LoVo (cell line): ENCODE measurements around the gene C1orf116.

Experiments
- DNase-seq: peaks from one replicate; pipeline ENCODE4 v3.0.0-alpha.2; 2016; ENCODE audit warnings: low spot score

Gene C1orf116

DNA sequence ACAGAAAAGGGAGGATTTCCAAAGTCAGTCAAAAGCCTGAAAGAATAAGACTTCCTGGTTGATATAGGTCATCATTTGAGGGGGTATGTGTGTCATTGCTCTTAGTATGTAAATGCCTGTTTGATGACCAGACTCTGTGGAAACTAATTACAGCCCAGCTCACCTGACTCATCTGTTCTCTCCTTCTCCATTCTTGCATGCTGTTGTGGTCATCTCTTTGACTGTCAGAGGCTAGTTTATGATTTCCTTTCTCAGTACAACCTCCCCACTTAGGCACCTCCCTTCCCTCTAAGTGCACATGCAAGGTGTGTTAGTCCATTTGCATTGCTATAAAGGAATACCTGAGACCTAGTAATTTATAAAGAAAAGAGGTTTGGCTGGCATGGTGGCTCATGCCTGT lies 2.4 kb upstream of the C1orf116 start:
- DNase-seq = peak; percentile 61

DNA sequence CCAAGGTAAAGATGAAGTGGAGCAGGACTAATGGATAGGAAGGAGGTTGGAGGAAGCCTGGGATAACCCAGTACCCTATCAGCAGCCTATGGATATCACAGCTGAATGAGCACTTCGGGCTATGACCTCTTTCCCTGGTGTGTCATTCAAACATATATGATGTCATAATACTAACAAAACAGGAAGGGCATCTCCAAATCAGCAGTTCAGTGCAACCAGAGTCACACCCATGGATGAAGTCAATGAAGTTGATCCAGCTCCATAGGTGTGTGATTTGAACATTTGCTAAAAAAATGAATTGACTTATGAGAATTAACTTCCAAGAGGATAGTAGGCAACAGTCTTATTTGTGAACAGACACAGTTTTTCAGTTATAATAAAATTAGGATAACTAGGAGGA lies 1.7 kb upstream of the C1orf116 start:
- no peak for DNase-seq

DNA sequence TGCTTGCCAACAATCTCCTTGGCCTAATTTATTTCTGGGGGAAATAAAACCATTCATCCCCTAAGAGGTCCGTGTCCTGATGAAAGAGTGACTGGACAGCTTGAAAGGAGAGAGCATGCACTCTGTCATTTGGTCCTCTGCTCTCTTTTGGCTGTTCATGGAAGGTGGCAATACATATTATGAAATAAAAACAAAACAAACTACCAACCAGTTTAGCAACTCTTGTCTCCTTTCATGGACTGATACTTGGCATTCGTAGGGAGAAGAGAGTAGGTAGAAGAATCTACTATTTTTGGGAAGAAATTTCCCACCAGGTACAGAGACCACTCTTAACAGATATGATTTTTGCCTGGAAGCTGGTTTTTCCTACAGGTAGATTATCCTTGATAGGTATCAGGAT lies 746 bp upstream of the C1orf116 start:
- no peak for DNase-seq

DNA sequence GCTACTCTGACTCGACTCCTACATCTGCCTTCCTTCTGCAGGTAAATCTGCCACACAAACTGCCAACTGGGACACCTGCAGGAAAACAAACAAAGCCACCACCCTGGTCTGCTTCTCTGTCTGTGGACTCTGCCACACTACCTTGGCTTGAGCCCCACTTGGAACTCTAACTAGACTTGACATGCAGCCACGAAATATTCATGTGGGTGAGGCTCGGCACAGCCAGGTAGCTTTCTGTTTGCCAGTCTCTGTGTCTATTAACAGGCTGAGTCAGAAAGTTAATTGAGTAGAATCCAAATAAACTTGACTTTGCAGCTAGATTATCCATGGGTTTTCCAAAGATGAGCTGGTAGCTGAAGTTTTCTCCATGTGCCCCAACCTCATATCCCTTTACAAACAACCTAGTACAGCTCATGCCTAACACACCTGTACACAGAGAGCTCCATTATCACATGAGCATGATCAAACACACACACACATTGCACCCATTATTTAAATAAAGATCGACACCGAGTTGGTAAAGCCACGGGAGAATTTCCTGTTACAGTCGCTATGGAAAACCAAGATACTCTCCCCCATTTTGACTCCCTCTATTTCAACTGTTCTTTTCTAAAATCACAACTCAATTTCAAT lies 808 bp downstream of the C1orf116 start:
- peak; percentile 73 for DNase-seq

DNA sequence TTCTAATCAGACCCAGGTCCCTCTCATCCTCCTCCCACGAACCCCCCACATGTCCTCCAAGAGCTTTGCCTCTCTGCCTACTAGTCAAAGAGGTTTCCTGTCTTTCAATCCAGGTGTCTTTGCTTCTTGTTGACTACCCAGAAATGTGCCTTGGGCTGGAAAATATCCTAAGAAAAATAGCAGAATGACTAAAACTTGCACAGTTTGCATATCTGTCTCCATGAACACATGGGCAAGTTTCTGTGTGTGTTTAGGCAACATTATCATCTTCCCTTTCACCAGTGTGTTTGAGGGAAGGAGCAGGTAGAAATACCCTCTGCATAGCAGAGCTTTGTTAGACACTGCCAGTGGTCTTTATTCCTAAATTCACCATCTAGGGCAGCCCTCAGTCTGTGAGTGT lies 1.5 kb downstream of the C1orf116 start:
- no peak for DNase-seq

DNA sequence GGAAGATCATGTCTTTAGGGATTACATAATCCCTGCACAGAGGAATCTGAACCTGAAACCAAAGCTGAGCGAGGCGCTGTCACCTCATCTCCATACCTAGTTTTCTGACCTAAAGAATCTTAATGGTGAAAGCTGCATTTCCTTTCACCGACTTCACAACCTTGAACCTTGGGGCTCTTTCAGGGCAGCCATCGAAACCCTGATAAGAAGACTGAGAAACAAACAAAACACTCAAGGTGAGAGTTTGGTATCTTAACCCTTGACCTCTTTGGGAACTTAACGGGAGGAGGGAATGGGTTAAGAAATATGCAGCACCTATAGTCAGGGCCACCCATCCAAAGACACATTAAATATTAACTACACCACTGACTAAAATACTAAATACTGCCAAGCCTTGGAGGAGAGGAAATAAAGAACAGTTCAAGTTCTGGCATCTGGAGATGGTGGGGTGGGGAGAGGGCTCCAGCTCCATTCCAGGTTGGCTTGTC lies 2.0 kb downstream of the C1orf116 start:
- DNase-seq = peak; percentile 57

DNA sequence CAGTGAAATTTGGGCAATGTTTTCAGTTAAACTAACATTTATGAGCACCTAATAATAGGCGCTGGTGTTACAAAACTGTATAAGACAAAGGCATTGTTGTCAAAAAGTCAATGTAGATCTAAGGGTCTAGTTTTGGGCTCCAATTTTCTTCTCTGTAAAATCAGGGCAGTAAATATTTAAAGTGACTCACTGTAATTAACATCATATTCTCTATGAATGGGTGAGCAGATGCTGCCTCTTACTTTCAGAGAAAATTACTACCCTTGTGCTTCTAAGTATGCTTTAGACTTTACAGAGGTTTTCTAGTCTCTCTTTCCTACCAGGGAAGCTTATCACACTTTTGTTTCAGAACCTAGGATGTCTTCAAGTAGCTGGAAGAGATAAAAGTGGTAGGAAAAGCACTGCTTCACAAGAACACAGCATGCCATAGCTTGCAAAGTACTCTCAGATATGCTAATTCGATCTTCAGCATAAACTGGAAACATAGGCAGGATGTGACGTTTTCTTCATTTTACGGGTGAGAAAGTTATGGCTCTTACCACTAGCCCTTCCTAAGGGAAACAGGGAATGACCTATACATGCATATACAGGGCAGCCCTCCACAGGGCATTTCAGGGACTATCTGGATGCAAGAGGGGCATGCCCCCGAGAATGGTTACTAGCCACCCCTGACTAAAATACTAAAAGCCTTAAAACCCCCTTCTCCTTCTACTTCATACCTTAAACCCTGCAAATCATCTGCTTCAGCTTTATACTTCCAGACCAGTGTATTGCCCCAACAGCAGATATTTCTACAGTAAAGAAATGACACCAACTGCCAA lies 2.6 kb downstream of the C1orf116 start:
- DNase-seq = no peak

DNA sequence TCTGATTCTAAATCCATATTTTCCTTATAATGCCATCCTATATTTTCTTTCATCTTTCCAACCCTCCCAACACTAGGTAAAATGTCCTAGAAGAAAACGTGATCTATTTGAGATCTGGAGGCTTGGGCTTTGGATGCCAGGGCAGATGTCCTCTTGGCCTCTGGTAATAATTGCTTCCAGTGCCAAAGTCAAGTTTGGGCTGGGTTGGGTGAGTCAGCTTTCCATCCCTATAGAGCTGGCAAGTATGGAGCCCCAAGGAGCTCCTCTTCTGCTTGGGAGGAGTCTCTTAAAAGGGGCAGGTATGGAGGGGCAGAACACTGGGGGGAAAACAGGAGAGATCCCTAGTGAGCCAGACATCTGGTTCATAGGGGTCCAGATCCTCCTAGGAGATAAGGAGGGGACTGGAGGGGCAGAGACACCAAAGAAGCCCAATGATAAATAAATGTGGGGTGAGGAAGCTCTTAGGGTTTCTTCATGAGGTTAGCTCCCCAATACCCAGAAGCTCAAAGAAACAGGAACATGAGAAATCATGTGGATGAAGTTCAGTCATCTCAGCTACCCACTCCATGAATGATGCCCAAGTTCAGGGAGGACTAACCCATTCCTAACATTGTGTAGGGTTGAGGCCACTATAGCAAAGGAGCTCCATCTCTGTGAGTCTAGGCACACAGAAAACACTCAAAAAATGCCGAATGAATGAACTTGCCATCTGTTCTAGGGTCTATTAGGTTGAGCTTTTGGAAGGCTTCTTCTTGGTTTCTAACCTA lies 3.5 kb downstream of the C1orf116 start:
- peak; percentile 66 for DNase-seq

DNA sequence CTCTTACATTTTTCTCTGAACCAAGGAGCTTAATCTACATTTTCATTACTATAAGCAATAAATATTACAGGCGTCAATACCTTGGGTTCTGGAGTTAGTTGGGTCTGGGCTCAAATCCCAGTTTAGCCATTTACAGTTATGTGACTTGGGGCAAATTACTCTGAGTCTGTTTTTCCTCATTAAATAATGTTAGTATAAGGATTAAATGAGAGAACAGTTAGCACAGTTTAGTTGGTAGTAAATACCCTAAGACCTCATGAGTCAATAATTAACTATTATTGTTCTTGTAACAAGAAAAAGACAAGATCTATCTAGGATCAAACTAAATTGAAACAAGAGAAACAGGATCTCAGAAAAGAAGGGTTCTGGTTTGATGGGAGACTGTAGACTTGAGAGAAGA lies 4.6 kb downstream of the C1orf116 start:
- no peak for DNase-seq

DNA sequence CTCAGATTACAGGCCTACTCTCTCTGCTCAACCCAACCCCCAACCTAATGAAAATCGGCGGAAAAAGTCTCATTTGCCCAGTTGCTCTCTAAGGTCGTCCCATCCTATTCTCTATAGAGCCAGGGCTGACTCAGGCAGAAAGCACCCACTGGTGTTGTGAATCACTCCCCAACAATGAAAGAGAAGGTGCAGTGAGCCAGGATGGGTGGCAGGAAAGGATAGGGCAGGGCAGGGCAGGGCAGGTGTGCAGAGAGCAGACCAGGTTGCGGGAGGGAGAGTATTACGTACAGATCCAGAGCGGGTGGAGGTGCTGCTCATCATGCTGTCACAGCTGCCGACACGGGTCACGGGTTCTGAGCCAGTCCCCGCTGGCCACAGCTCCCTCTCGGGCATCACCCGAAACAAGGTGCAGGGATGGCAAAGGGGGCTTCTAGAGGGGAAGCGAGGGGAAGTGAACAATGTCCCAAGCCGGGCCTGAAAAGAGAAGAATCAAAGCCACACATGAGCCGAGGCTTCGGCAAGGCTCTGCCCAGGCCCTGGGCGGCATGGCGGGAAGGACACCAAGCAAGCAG lies 5.3 kb downstream of the C1orf116 start:
- peak; percentile 92 for DNase-seq

DNA sequence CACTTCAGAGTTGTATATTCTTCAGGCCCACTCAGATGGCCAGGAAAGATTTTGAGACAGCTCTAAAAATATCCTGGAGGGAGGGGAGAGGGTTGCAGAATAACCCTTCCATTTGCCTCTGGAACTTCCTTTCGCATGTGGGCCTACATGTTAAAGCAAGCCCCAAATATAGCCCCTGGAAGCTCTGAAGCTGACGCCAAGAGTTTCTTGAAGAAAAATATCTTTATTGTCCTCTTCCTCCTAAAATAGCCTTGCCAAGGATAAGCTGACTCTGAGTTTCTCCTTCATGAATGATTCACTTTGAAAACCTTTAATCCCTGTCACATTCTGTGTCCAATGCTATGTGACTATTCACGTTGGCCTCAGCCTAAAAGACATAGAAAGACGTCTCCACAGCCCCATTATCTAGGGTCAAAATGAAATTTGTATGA lies 6.4 kb downstream of the C1orf116 start:
- DNase-seq = no peak

DNA sequence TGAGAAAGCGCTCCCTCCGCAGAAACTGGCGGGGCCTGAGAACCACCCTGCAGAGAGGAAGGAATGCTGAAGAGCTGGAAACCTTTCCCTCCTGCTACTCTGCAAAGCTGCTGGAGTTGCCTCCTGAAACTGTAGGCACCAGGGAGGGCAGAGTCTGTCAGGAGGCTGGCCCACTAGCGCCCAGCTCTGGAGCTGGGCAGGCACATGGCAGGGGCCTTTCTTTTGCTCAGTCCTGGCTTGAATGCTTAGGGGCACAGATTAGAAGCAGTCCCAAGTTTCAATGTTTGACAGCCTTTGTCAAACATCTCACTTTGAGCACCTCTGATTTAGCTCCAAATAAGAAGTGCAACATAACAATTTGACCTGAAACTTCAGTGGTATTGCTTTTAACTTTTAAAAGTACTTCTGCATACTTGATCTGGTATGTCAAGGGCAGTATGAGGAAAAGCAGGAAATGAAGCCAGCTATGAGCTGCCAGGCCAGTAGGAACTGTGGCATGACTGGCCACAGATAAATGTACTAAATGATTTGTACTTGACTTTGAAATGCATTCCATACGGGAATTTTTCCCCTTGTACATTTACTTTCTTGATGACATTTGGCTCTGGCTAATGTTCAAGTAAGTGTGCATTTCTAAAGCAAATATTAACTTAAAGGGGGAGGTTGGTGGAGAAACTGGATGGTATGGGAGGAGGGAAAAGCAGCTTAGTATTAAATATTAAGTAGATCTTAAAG lies 7.2 kb downstream of the C1orf116 start:
- no peak for DNase-seq

DNA sequence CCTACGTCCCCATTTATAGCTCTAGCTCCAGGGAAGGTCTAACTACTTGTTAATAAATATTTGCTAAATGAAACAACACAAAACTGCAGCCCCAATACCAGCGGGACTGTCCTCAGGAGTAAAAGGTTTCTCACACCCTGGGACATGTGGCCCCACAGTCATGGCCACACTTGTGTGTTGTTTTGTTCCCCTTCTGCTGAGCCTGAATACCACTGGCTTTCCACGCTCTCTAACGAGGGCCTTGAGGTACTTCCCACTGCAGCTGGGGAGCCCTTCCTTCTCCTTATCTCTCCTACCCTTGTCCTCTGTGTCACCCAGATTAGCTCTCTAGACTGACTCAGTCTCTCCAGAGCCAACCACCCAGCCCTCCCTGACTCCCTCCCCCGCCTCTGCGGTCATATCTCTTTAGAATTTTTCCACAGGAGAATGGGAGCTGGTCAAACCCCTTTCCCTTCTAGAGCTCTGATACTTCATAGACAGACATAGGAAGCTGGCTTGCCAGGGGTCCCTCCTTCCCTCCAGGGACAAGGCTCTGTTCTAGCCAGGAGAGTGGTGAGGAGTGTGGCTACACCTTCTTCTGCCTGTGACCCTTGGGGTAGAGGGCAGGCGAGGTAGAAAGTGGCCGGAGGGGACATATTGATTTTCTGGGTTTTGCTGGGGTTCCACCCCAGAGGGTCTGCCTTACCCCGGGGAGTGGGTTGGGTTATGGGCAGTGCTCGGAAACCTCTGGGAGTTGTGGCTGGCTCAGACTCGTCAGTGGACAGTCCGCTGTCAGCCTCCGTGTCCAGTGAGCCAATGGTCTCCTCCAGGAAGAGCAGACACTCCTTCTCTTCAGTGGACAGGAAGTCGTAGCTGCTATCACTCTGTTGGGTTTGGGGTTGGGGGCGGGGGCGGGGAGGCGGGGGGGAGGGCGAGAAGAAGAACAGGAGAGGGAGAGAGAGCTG lies 8.1 kb downstream of the C1orf116 start:
- DNase-seq = peak; percentile 72

DNA sequence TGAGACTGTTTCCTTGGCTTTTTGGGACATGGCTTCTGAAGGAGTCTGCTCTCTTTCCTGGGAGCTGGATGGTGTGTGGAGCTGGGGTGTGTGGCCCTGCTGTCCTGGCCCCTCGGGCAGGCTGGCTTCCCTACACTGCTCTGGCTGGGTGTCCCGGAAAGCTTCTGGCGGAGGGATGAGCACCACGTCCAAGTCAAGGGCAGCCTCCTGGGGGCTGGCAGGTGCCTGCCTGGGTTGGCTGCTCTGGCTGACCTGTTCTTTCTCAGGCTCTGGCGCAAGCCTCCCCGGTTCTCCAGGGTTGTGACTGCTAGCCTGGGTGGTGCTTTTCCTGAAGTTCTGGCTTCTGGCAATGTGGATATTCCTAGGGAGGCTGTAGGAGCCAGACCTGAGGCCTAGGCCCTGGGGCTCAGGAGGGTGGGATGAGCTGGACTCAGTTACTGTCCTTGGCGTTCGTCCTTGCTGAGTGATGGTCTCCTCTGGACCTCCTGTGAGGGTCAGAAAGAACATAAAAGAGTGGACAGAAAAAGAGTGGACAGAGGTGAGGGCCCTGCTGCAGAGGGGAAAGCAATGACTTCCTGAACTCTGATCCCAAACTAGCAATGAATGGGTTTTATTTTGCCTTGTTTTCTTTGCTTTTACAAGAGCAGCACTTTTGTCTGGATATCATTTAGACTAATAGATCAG lies 9.4 kb downstream of the C1orf116 start:
- DNase-seq = no peak

DNA sequence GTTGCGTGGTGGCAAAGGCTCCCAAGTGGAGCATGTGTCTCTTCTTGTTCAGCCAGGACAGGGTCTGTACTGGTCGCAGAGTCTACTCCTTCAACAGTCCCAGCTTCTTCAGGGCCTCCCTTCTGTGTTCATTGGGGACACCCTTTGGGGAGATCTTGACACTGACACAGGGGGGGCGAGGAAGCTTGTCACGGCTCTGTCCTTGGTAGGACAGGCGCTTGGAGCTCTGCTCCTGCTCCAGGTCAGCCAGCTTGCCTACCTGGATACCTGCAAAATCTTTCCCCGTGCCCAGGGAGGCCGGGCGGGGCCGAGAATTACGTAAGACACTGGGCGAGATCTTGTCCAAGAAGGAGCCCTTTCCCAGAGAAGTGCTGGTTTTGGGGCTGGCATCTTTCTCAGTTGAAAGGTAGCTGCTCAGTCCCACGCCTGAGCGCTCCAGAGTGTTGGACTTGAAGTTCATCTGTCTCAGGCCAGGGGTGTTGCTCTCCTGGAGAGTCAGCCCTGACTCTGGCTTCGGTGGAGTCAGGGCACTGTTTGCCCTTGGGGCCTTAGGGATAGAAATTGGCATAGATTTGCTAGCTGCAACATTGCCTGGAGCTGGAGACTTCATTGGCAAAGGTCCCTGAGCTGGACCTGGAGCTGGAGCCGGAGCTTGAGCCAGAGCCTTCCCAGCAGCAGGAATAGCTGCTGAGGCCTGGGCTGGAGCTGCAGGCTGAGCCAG lies 10.5 kb downstream of the C1orf116 start:
- no peak for DNase-seq

DNA sequence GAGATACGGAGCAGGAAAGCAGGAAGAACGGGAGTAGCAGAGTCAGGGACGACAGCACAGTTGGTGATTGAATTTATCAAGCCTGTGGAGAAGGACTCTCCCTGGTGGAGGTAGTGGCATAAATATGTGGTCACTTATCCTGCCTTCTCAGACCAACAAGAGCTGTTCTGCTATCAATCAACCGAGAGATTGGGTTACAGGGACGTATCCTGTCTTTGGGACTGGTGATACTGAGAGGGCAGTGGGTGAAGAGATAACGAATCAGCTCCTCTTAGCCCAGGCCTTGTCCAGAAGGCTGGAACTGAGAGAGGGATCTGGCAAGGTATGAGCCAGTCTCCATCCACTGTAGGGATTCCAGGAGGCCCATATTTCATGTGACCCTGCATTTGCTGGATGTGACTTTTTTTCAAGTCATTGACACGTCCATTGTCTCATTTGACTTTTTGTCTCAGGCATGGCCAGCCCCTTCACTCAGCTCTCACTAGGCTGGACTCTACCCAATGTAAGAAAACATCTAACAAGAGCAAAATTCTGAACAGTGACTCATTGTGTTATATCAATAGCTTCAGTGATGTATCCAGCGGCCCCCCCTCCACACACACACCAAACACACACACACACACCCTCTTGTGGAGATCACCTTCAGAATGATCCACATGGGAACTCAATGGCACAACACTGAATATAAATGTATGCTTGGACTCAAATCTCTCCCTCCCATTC lies 11.3 kb downstream of the C1orf116 start:
- no peak for DNase-seq

DNA sequence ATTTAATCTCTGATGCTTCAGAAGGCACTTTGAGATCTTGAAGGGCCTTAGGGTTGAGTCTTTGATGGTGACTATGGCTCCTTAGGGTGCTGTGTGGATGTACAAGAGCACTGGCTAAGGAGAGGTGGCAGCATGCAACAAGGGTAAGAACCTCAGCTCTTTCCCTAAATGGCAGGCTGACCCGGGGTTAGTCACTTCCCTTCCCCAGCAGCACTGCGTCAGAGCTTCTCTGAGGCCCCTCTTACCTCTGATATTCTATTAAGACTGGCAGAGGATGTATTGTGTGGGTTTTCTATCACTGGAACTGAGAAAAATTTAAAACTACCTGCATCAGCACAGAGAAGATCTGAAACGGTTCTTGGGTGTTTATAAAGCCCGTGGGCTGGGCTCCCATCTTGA lies 11.8 kb downstream of the C1orf116 start:
- no peak for DNase-seq

DNA sequence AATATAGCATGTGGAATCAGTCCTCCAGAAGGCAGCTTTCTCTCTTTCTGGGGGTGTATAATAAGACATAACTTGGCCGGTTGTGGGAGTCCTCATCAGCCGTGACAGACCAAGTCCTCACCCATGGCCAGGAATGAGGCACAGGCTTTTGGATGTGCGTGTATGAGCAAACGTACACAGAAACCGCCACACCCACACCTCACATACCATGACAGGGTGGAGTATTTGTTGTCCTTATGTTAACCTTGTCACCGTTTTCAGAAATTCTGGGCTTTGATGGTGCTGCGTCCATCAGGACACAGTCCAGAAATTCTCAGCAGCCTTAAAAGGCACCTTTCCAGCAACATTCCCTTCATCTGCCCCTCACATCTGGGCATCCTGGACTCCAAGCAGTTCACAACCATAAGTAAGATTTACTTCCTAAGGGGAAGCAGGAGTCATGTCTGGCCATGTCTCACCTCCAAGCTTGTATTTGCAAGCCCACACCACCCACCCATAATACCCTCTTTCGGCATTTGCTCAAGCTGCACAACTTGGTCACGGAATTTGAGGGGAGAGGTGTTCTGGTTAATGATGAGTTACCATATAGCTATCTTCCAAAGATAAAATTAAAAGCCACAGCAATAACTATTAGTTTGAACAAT lies 12.4 kb downstream of the C1orf116 start:
- peak; percentile 85 for DNase-seq
